ENCODE measurements around the gene ZNF597.
"Not testable (repeated sequence)": the region's sequence is repeated elsewhere in the genome, so short reads cannot be mapped to it uniquely, and the experiment has no call there.

ZNF597 gene

GRCh38 chr16:3475604-3476375 lies 32.5 kb upstream of the ZNF597 start:
- DNase-seq: no peak

GRCh38 chr16:3474870-3475269 lies 31.6 kb upstream of the ZNF597 start:
- not testable (repeated sequence) for DNase-seq

GRCh38 chr16:3474136-3474779 lies 31.0 kb upstream of the ZNF597 start:
- no peak for DNase-seq

GRCh38 chr16:3473596-3473943 lies 30.3 kb upstream of the ZNF597 start:
- DNase-seq: not testable (repeated sequence)

GRCh38 chr16:3472878-3473595 lies 29.7 kb upstream of the ZNF597 start:
- DNase-seq: no peak

GRCh38 chr16:3471518-3472176 lies 28.3 kb upstream of the ZNF597 start:
- no peak for DNase-seq

GRCh38 chr16:3470723-3471122 lies 27.4 kb upstream of the ZNF597 start:
- no peak for DNase-seq

- DNase-seq: no peak
Observed at GRCh38 chr16:3469736-3470135, 26.4 kb upstream of the ZNF597 start.

GRCh38 chr16:3468501-3468900 lies 25.2 kb upstream of the ZNF597 start:
- DNase-seq: no peak

- DNase-seq: no peak
Observed at GRCh38 chr16:3467921-3468320, 24.6 kb upstream of the ZNF597 start.

GRCh38 chr16:3467182-3467581 lies 23.9 kb upstream of the ZNF597 start:
- no peak for DNase-seq

GRCh38 chr16:3465911-3466584 lies 22.7 kb upstream of the ZNF597 start:
- no peak for DNase-seq

- DNase-seq: no peak
Observed at GRCh38 chr16:3465301-3465700, 22.0 kb upstream of the ZNF597 start.

GRCh38 chr16:3461151-3461550 lies 17.8 kb upstream of the ZNF597 start:
- peak; percentile 65 for DNase-seq

- DNase-seq: no peak
Observed at GRCh38 chr16:3460585-3460984, 17.3 kb upstream of the ZNF597 start.

- DNase-seq: no peak
Observed at GRCh38 chr16:3460121-3460520, 16.8 kb upstream of the ZNF597 start.

GRCh38 chr16:3459401-3460090 lies 16.2 kb upstream of the ZNF597 start:
- no peak for DNase-seq

GRCh38 chr16:3458852-3459361 lies 15.6 kb upstream of the ZNF597 start:
- DNase-seq: no peak

GRCh38 chr16:3458278-3458851 lies 15.1 kb upstream of the ZNF597 start:
- no peak for DNase-seq

- peak; percentile 90 for DNase-seq
Observed at GRCh38 chr16:3457434-3458252, 14.3 kb upstream of the ZNF597 start.

Measured in CD4-positive, alpha-beta T cell treated with Interleukin-15 for 1 hour (primary cell).